HK-2 (cell line): ENCODE results near the gene ZFYVE21.
"Not testable (repeated sequence)": the region's sequence is repeated elsewhere in the genome, so short reads cannot be mapped to it uniquely, and the experiment has no call there.

Experiments used
- DNase-seq: peaks from one replicate; pipeline ENCODE4 v3.0.0-alpha.2; 2018; ENCODE audit not compliant: unreplicated experiment

ZFYVE21 gene

DNA sequence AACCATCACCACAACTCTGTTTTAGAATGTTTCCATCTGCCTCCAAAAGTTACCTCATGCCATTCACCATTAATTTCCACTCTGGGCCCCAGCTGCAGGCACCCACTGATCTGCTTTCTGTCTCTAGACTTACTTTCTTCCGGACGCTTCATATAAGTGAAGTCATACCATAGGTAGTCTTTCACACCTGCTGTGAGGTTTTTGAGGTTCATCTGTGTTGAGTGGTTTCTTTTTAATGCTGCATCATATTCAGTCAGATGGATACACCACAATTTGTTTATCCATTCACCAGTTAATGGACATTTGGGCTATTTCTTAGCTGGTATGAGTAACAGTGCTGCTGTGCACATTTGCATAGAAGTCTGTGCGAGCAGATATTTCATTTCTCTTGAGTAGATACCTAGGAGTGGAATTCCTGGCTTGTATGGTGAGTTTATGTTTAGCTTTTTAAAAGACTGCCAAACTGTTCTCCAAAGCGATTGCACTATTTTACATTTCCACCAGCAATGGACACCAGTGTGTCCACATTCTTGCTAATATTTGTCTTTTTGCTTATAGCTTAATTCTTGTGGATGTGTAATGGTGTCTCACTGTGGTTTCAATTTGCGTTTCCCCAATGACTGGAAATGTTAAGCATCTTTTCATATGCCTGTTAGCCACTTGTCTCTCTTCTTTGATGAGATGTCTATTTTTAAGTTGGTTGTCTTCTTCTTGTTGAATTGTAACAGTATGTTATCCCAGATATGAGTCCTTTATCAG is 48.3 kb downstream of the ZFYVE21 start:
- no peak for DNase-seq

DNA sequence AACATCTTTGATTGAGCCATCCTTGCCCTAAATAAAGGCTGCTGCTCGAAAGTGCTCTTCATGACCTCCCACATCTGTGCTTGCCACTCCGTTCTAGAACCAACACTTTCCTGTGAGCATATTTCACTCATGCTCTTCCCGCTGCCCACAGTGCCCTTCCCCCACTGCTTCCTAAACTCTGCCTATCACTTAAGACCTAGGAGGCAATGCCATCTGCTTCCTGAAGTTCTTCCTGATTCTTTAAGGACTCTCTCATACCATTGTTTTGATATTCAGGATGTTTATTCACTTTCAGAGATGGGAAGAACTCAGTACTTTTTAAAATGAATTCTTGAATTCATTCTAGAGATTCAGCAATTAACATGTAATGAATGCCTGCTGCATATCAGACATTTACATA is 49.9 kb downstream of the ZFYVE21 start:
- no peak for DNase-seq

DNA sequence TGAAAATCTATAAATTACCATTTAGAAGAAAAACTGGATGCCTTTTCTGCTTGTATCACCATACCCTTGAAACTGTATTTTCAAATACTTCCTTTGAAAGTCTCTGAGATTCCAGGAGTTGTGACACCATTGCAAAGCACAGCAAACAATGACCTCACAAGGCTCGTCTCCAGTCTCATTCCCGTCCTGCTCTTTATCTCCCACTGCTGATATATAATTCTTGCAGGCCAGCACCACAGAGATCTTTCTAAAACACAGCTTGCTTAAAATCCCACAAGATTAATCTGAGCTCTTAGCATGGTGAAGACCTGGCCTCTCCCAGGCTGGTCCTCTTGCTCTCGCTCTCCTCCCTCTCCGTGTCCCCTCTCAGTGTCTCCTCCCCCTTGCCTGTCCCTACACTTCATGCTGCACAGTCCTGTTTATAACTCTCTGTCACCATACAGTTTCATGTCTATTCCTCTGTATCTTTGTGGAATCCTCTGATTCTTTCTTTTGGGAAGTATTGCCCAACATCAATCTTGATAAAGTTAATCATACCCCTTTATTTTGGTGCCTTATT is 51.8 kb downstream of the ZFYVE21 start:
- no peak for DNase-seq

DNA sequence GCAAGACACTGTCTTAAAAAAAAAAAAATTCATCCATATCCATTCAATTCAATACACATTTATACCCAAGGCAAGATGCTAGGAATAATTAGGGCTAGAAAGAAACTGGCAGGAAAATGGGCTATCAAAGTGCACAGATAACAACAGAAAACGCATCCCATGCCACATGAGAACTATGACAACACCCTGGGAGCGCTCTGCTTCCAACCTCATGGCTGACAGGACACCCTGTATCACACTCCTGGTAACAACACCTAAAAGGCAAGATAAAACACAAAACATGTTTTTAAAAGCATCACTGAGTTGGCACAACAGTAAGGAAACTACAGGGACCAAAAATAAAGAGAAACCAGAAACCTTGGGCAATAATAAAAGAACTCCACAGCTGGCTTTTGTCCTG is 54.9 kb downstream of the ZFYVE21 start:
- no peak for DNase-seq

DNA sequence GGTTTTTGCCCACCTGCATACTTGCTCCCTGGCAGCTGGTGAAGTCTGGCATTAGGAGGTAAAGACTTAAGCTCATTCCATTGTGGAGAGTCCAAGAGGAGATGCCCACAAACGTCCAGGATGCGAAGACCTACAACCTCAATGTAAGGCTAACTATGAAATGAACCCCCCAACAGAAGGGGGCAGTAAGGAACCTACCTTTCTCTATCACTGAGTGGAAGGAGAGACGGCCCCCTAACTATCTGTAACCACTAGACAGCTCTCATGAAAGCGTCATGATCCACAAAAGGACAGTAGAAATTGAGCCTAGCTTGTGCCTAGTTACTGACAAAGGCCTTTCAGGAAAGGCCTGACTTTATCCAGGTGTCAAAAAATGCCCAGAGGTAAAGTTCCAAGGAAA is 55.3 kb downstream of the ZFYVE21 start:
- no peak for DNase-seq

DNA sequence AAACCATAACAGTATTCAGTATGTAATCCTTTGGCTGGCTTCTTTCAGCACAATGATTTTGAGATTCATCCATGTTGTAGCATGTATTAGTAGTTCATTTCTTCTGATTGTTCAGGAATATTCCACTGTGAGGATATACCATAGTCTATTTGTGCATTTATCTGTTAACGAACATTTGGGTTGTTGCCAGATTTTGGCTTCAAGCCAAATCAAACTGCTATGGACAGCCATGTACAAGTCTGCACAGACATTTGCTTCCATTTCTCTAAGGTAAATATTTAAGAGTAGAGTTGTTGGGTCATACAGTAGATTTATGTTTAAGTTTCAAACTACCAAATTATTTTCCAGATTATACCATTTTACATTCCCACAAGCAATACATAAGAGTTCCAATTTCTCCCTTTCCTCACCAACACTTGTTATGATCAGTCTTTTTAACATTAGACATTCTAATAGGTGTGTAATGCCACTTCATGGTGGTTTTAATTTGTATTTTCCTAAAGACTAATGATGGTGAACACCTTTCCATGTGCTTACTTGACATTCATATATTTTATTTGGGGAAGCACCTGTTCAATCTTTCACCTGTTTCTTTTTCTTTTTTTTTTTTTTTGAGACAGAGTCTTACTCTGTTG is 56.6 kb downstream of the ZFYVE21 start:
- DNase-seq, result no peak

DNA sequence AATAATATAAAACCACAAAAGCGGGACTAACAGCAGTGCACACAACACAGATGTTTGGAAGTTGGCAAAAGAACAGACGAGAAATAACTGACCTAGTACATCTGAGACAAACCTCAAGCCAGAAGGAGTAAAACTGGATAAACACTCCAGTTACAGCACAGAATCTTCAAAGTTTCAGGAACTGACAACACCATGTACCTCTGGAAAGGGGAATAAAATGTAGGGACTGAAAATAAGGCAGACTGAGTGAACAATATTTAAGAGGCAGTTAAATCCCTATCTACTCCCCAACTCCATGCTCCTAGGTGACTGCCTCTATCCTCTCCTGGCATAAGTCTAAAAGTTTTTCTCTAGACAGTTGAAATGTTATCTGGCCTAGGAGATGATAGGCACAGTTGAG is 57.9 kb downstream of the ZFYVE21 start:
- no peak for DNase-seq

DNA sequence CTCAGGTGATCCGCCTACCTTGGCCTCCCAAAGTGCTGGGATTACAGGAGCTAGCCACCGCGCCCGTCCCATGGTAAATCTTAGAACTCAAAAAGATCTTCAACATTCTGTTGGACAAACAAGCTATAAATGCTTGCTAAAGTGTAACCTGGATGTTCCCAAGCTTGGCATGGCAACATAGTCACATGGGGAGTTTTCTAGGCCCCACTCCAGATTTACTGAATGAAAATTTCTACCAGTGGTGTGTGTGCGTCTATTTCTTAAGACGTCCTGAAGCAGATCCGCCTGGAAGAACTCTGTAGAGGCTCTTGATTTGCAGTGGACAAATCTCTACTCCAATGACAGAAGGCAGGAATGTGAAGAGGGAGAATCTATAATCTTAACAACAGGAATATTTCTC is 59.9 kb downstream of the ZFYVE21 start:
- DNase-seq, result no peak

DNA sequence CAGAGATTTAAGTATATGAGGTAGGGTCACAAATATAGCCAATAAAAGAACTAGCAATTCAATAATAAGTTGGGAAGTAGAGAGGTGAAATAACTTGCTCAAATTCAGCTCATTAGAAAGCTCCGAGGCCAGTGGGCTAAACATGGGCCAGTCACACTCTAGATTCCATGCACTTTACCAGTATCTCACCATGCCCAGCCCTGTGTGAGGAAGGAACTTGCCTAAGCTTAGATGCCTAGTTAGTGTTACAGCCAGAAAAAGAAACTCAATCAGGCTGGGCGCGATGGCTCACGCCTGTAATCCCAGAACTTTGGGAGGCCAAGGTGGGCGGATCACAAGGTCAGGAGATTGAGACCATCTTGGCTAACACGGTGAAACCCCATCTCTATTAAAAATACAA is 60.7 kb downstream of the ZFYVE21 start:
- not testable (repeated sequence) for DNase-seq

DNA sequence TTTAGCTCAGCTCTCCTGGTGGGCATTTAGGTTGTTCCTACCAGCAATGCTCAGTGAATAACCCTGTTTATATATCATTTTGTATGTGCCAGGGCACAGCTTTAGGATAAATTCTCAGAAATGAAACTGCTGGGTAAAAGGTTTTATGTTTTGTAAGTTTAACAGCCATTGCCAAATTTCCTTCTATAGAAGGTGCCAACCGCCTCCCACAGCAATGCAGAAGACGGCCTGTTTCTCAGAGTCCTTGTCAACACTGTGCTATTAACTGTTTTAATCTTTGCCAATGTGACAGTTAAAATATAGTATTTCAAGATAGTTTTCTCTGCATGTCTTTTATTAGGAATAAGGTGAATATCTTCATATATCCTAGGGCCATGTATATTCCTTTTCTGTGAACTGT is 66.8 kb downstream of the ZFYVE21 start:
- DNase-seq, result no peak
